ENCODE results near the gene FERMT1.

The FERMT1 gene

DNA sequence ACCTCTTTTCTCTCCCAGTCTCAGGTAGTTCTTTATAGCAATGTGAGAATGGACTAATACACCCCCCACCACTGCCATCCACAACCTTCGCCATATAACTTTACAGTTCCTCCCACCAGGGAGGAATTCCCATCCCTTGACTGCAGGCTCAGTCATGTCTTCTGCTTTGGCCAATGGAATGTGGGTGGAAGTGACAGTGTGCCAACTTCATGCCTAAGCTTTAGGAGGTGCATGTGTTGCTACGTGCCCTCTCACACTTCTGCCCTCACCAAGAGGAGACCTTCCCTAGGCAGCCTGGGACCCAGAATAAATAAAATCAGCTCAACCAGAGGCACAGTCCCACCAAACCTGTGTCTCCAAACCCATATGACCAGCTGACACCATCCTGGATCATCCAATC lies 36.0 kb downstream of the FERMT1 start:
- Histone ChIP-seq H3K4me1 (ENCODE audit: control extremely low read depth in 1 of 4, control insufficient read depth in 4 of 4, insufficient read depth in 4 of 4, low read length in 3 of 4) (no peaks in the 10 kb centered on the region), H3K9me3 (ENCODE audit: control extremely low read depth in 1 of 5, control insufficient read depth in 4 of 5, insufficient read depth in 2 of 5, low read depth in 1 of 5, low read length in 4 of 5) (peaks cover 0 to 3% (median 0%) of the 10 kb centered on the region in 5 experiments), H3K27ac (ENCODE audit: insufficient read depth in 1 of 2, low read depth in 1 of 2, low read length in 2 of 2, poor library complexity in 1 of 2, severe bottlenecking in 2 of 2) (no peak overlapping the region), H3K36me3 (ENCODE audit: control insufficient read depth in 4 of 4, insufficient read depth in 4 of 4, low read length in 3 of 4) (peaks cover 0 to 29% (median 13%) of the 10 kb centered on the region in 4 experiments), H3K27me3 (replicated peaks in 2 of 5; ENCODE audit: control insufficient read depth in 4 of 5, insufficient read depth in 5 of 5, low read length in 4 of 5) (no peaks in the 10 kb centered on the region), H3K4me3 (ENCODE audit: control insufficient read depth in 1 of 7, extremely low read depth in 1 of 7, insufficient read depth in 4 of 7, low read depth in 2 of 7, low read length in 6 of 7) (no peak overlapping the region)
- ChIA-PET CTCF (no interaction called here), POLR2A (no interaction called here)
- no peak for DNase-seq
- WGBS (ENCODE audit: insufficient coverage): 100% methylated on average over 1 of the region's 2 CpGs

DNA sequence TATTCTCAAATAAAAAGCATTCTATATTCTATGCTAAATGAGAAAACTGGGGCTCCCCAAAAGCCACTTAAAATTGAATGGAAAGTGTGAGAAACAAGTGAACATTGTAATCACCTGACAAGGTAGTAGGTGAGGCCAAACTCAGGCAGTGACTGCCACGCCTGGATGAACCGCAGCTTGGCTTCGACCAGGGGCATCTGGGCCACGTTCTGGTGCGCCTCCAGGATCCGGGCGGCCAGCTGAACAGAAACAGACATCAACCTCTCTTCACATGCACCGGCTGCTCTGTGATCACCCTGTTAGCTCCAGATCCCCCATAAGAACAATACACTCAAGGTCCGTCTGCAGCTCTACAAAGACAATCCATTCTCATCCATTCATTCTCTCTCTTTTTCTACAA lies 38.9 kb downstream of the FERMT1 start:
- Histone ChIP-seq H3K4me1 (ENCODE audit: control extremely low read depth in 1 of 4, control insufficient read depth in 4 of 4, insufficient read depth in 4 of 4, low read length in 3 of 4) (no peaks in the 10 kb centered on the region), H3K4me3 (ENCODE audit: control insufficient read depth in 1 of 7, extremely low read depth in 1 of 7, insufficient read depth in 4 of 7, low read depth in 2 of 7, low read length in 6 of 7) (no peak overlapping the region), H3K27me3 (replicated peaks in 2 of 5; ENCODE audit: control insufficient read depth in 4 of 5, insufficient read depth in 5 of 5, low read length in 4 of 5) (no peaks in the 10 kb centered on the region), H3K36me3 (ENCODE audit: control insufficient read depth in 4 of 4, insufficient read depth in 4 of 4, low read length in 3 of 4) (peaks cover 0 to 33% (median 13%) of the 10 kb centered on the region in 4 experiments), H3K9me3 (ENCODE audit: control extremely low read depth in 1 of 5, control insufficient read depth in 4 of 5, insufficient read depth in 2 of 5, low read depth in 1 of 5, low read length in 4 of 5) (peaks cover 0 to 3% (median 0%) of the 10 kb centered on the region in 5 experiments), H3K27ac (ENCODE audit: insufficient read depth in 1 of 2, low read depth in 1 of 2, low read length in 2 of 2, poor library complexity in 1 of 2, severe bottlenecking in 2 of 2) (no peak overlapping the region)
- WGBS (ENCODE audit: insufficient coverage): 80% methylated on average over 9 of the region's 9 CpGs
- ChIA-PET CTCF (interaction anchor here (0.7 to 1.3 kb wide), 2 partner anchors 9 to 908 kb away, joined by 3 to 5 read pairs; no protein-coding TSS in a partner anchor), POLR2A (interaction anchor here (0.5 kb wide), 1 partner anchor 503 kb away, joined by 3 read pairs; no protein-coding TSS in a partner anchor)
- DNase-seq: no peak

DNA sequence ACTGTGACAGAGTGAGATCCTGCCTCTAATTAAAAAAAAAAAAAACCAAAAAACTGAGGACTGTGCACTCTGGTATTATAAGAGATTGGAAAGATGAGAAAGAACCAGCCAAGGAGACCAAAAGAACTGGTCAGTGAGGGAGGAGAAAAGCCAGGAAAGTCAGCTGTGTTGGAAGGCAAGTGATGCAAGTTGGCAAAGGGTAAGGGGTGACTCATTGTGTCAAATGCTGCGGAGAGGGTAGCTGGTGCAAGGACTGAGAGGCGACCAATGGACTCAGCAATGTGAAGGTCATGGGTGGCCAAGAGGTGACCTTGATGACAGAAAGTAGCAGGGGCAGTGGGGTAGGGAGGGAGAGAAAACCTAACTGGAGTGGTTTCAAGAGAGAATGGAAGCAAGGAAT lies 41.6 kb downstream of the FERMT1 start:
- CTCF ChIA-PET: no interaction called here
- Histone ChIP-seq H3K27me3 (replicated peaks in 2 of 5; ENCODE audit: control insufficient read depth in 4 of 5, insufficient read depth in 5 of 5, low read length in 4 of 5) (peaks cover 0 to 2% (median 0%) of the 10 kb centered on the region in 5 experiments), H3K4me3 (ENCODE audit: control insufficient read depth in 1 of 7, extremely low read depth in 1 of 7, insufficient read depth in 4 of 7, low read depth in 2 of 7, low read length in 6 of 7) (no peak overlapping the region), H3K27ac (ENCODE audit: insufficient read depth in 1 of 2, low read depth in 1 of 2, low read length in 2 of 2, poor library complexity in 1 of 2, severe bottlenecking in 2 of 2) (no peak overlapping the region), H3K4me1 (ENCODE audit: control extremely low read depth in 1 of 4, control insufficient read depth in 4 of 4, insufficient read depth in 4 of 4, low read length in 3 of 4) (no peaks in the 10 kb centered on the region), H3K36me3 (ENCODE audit: control insufficient read depth in 4 of 4, insufficient read depth in 4 of 4, low read length in 3 of 4) (peaks cover 0 to 24% (median 11%) of the 10 kb centered on the region in 4 experiments), H3K9me3 (ENCODE audit: control extremely low read depth in 1 of 5, control insufficient read depth in 4 of 5, insufficient read depth in 2 of 5, low read depth in 1 of 5, low read length in 4 of 5) (no peaks in the 10 kb centered on the region)
- 90% methylated on average over 2 of the region's 2 CpGs for WGBS (ENCODE audit: insufficient coverage)
- POLR2A ChIA-PET: no interaction called here
- no peak for DNase-seq

DNA sequence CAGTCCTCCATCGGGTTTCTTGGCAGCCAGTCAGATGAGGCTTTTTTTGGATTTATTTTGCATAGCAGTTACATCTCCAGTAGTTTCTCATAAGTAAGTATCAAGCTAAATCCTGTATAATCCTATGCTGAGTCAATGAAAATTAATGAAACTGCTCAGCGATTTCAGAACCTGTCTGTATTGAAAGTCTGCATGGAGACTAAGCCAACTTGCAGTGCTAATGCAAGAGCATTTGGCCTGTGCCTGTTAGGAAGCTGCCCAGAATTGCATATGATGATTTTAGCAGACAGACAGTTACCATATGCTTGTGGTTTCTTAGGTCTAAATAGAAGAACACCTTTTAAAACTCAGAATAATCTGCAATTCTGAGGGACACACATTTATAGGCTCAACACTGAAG lies 43.8 kb downstream of the FERMT1 start:
- H3K4me1 ChIP-seq (ENCODE audit: control extremely low read depth in 1 of 4, control insufficient read depth in 4 of 4, insufficient read depth in 4 of 4, low read length in 3 of 4): peaks cover 0 to 7% (median 3%) of the 10 kb centered on the region in 4 experiments
- DNase-seq: no peak
- H3K36me3 ChIP-seq (ENCODE audit: control insufficient read depth in 4 of 4, insufficient read depth in 4 of 4, low read length in 3 of 4): peaks cover 0 to 15% (median 6%) of the 10 kb centered on the region in 4 experiments
- no peak overlapping the region for H3K4me3 ChIP-seq (ENCODE audit: control insufficient read depth in 1 of 7, extremely low read depth in 1 of 7, insufficient read depth in 4 of 7, low read depth in 2 of 7, low read length in 6 of 7)
- no peak overlapping the region for H3K27ac ChIP-seq (ENCODE audit: insufficient read depth in 1 of 2, low read depth in 1 of 2, low read length in 2 of 2, poor library complexity in 1 of 2, severe bottlenecking in 2 of 2)
- H3K27me3 ChIP-seq (replicated peaks in 2 of 5; ENCODE audit: control insufficient read depth in 4 of 5, insufficient read depth in 5 of 5, low read length in 4 of 5): peaks cover 0 to 2% (median 0%) of the 10 kb centered on the region in 5 experiments
- 100% methylated on average over 1 of the region's 2 CpGs for WGBS (ENCODE audit: insufficient coverage)
- CTCF ChIA-PET: interaction anchor here (0.8 to 3.0 kb wide), 9 partner anchors 10 to 551 kb away, joined by 3 to 11 read pairs (median 3); no protein-coding TSS in a partner anchor
- H3K9me3 ChIP-seq (ENCODE audit: control extremely low read depth in 1 of 5, control insufficient read depth in 4 of 5, insufficient read depth in 2 of 5, low read depth in 1 of 5, low read length in 4 of 5): no peaks in the 10 kb centered on the region
- POLR2A ChIA-PET: no interaction called here

DNA sequence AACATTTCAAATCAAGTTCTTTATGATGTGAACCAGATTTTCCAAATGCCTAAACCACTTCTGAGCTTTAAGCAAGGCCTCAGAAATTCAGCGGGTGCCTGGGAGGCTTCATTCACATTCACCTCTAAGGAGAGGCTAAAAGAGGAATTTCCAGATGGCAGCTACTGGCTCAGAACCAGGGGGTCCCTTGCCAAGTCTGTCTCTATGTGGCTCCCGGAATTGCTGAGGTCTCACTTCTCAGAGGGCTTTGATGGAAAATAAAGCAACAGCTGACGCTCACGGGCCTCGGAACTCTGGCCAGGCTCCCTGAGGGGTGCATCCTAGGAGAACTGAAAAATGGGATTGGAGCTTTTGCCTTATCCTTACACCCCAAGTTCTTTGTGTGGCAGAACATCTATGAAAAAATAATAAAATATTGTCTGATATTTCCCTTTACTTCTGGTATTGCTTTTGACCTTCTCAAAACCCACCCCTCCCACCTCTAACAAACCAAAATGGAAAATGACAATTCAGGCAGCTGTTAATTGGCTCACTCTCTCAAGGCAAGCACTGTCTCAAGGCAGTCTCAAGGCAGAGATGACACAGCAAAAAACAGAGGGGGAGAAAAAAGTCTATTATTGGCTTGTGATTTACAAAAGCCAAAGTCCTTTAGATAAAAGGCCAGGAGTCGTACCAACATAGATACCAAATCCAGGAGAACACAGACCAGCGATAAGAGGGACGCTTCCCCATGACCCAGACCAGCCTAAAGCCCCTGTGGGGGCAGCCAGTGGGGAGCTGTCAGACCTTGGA lies 47.2 kb downstream of the FERMT1 start:
- ChIA-PET CTCF (interaction anchor here (0.7 to 3.3 kb wide), 6 partner anchors 8 to 547 kb away, joined by 3 to 20 read pairs (median 4); no protein-coding TSS in a partner anchor), POLR2A (no interaction called here)
- Histone ChIP-seq H3K9me3 (ENCODE audit: control extremely low read depth in 1 of 5, control insufficient read depth in 4 of 5, insufficient read depth in 2 of 5, low read depth in 1 of 5, low read length in 4 of 5) (no peaks in the 10 kb centered on the region), H3K36me3 (ENCODE audit: control insufficient read depth in 4 of 4, insufficient read depth in 4 of 4, low read length in 3 of 4) (peaks cover 0 to 10% (median 4%) of the 10 kb centered on the region in 4 experiments), H3K4me3 (ENCODE audit: control insufficient read depth in 1 of 7, extremely low read depth in 1 of 7, insufficient read depth in 4 of 7, low read depth in 2 of 7, low read length in 6 of 7) (no peak overlapping the region), H3K4me1 (ENCODE audit: control extremely low read depth in 1 of 4, control insufficient read depth in 4 of 4, insufficient read depth in 4 of 4, low read length in 3 of 4) (peaks cover 0 to 12% (median 3%) of the 10 kb centered on the region in 4 experiments), H3K27ac (ENCODE audit: insufficient read depth in 1 of 2, low read depth in 1 of 2, low read length in 2 of 2, poor library complexity in 1 of 2, severe bottlenecking in 2 of 2) (no peak overlapping the region), H3K27me3 (replicated peaks in 2 of 5; ENCODE audit: control insufficient read depth in 4 of 5, insufficient read depth in 5 of 5, low read length in 4 of 5) (peaks cover 0 to 2% (median 0%) of the 10 kb centered on the region in 5 experiments)
- peak in 2 of 3 donors; percentile 48 to 62 for DNase-seq
- 81% methylated on average over 5 of the region's 8 CpGs for WGBS (ENCODE audit: insufficient coverage)

DNA sequence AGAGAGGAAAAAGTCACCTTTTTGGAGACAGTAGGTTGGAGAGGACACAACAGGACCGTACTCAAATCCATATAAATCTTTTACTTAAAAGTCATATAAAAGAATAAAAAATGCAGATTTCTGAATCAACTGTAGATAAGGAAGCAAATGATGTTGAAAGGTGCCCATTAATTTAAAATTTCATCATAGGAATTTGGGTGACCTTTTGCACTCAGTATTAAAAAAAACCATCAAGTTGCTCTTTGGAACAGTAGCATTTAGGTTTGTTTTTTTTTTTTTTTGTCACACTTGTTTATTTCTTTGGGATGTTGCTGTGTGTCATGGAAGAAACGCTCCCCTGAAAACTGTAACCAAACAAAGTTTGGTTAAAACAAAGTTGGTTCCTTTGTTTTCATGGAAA lies 48.0 kb downstream of the FERMT1 start:
- CTCF ChIA-PET: interaction anchor here (0.7 to 2.9 kb wide), 5 partner anchors 9 to 546 kb away, joined by 3 to 20 read pairs (median 4); no protein-coding TSS in a partner anchor
- no CpG with 5 or more reads among the region's 2 CpGs for WGBS (ENCODE audit: insufficient coverage)
- Histone ChIP-seq H3K4me1 (ENCODE audit: control extremely low read depth in 1 of 4, control insufficient read depth in 4 of 4, insufficient read depth in 4 of 4, low read length in 3 of 4) (peaks cover 0 to 12% (median 3%) of the 10 kb centered on the region in 4 experiments), H3K36me3 (ENCODE audit: control insufficient read depth in 4 of 4, insufficient read depth in 4 of 4, low read length in 3 of 4) (peaks cover 0 to 10% (median 3%) of the 10 kb centered on the region in 4 experiments), H3K27ac (ENCODE audit: insufficient read depth in 1 of 2, low read depth in 1 of 2, low read length in 2 of 2, poor library complexity in 1 of 2, severe bottlenecking in 2 of 2) (no peak overlapping the region), H3K9me3 (ENCODE audit: control extremely low read depth in 1 of 5, control insufficient read depth in 4 of 5, insufficient read depth in 2 of 5, low read depth in 1 of 5, low read length in 4 of 5) (no peaks in the 10 kb centered on the region), H3K4me3 (ENCODE audit: control insufficient read depth in 1 of 7, extremely low read depth in 1 of 7, insufficient read depth in 4 of 7, low read depth in 2 of 7, low read length in 6 of 7) (no peak overlapping the region), H3K27me3 (replicated peaks in 2 of 5; ENCODE audit: control insufficient read depth in 4 of 5, insufficient read depth in 5 of 5, low read length in 4 of 5) (peaks cover 0 to 4% (median 0%) of the 10 kb centered on the region in 5 experiments)
- POLR2A ChIA-PET: no interaction called here
- no peak for DNase-seq

DNA sequence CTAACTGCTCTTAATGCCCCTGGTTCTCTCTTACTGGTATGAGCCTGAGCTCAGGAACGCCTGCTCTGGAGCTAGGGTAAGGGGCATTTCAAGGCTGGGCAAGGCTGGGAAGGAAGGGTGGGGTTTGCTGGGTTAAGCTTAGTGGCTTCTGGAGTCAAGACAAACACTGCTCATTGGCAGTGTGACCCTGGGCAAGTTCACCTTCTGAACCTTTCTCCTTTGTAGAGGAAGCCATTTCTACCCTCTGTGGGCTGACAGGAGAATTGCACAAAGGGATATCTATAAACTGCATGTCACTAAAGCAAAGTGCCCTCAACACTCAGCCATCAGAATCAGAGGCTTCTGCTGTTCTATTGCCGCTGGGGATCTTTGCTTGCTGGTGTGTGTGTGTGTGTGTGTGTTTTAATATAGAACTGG lies 48.7 kb downstream of the FERMT1 start:
- peaks cover 0 to 12% (median 3%) of the 10 kb centered on the region in 4 experiments for H3K4me1 ChIP-seq (ENCODE audit: control extremely low read depth in 1 of 4, control insufficient read depth in 4 of 4, insufficient read depth in 4 of 4, low read length in 3 of 4)
- no peaks in the 10 kb centered on the region for H3K9me3 ChIP-seq (ENCODE audit: control extremely low read depth in 1 of 5, control insufficient read depth in 4 of 5, insufficient read depth in 2 of 5, low read depth in 1 of 5, low read length in 4 of 5)
- peaks cover 0 to 10% (median 3%) of the 10 kb centered on the region in 4 experiments for H3K36me3 ChIP-seq (ENCODE audit: control insufficient read depth in 4 of 4, insufficient read depth in 4 of 4, low read length in 3 of 4)
- WGBS (ENCODE audit: insufficient coverage): 100% methylated on average over 1 of the region's 2 CpGs
- peaks cover 0 to 4% (median 0%) of the 10 kb centered on the region in 5 experiments for H3K27me3 ChIP-seq (replicated peaks in 2 of 5; ENCODE audit: control insufficient read depth in 4 of 5, insufficient read depth in 5 of 5, low read length in 4 of 5)
- POLR2A ChIA-PET: no interaction called here
- CTCF ChIA-PET: interaction anchor here (0.7 to 2.9 kb wide), 5 partner anchors 17 to 545 kb away, joined by 4 to 20 read pairs (median 5); no protein-coding TSS in a partner anchor
- H3K27ac ChIP-seq (ENCODE audit: insufficient read depth in 1 of 2, low read depth in 1 of 2, low read length in 2 of 2, poor library complexity in 1 of 2, severe bottlenecking in 2 of 2): no peak overlapping the region
- no peak overlapping the region for H3K4me3 ChIP-seq (ENCODE audit: control insufficient read depth in 1 of 7, extremely low read depth in 1 of 7, insufficient read depth in 4 of 7, low read depth in 2 of 7, low read length in 6 of 7)
- DNase-seq: peak; percentile 29 to 53 (median 47)
